ENCODE data around the gene SMURF2.
A peak's percentile ranks its signal among the peaks of the same experiment; 100 is the strongest.

The SMURF2 gene

DNA sequence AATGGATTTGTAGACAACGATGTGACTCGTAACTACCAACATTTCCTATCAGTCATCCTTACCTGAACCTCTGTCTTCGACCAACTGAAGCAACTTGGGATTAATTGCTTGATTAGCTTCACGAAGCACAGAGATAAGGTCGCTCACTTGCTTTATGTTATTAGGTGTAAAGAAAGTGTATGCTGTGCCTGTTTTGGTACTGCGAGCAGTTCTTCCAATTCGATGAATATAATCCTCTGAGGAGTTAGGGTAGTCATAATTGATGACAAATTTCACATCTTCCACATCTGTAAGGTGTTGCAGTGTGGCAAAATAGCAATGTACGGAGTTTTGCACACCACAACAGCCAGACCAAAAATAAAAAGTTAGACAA, 161.6 kb downstream of the SMURF2 start:
- DNase-seq: no peak

DNA sequence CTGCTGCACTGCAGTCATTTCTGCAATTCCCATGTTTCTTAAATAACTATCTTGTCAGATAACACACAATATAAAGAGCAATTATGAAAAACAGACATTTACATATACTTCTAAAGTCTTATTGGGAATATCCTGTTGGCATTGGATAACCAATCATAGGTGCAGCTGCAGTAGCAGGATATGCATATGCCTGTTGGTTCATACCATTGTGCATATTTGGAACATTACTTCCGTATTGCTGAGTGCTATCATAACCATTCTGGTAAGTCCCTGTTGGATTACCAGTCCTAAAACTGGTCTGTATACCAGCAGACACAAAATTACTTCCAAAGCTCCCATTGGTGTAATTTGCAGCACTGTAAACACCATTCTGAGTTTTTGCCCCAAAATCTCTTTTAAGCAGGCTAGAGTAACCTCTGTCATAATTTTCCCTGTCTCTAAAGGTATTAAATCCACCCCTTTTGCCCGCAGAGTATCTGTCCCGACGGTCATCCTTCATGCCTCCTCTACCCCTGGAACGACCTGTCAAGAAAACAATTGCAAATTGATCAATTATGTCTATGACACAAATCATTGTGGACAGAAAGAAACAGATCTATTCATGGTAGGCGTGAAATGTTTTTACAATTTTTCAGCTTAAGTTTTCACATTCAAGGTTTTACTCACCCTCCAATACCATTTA, 162.2 kb downstream of the SMURF2 start:
- DNase-seq: no peak

DNA sequence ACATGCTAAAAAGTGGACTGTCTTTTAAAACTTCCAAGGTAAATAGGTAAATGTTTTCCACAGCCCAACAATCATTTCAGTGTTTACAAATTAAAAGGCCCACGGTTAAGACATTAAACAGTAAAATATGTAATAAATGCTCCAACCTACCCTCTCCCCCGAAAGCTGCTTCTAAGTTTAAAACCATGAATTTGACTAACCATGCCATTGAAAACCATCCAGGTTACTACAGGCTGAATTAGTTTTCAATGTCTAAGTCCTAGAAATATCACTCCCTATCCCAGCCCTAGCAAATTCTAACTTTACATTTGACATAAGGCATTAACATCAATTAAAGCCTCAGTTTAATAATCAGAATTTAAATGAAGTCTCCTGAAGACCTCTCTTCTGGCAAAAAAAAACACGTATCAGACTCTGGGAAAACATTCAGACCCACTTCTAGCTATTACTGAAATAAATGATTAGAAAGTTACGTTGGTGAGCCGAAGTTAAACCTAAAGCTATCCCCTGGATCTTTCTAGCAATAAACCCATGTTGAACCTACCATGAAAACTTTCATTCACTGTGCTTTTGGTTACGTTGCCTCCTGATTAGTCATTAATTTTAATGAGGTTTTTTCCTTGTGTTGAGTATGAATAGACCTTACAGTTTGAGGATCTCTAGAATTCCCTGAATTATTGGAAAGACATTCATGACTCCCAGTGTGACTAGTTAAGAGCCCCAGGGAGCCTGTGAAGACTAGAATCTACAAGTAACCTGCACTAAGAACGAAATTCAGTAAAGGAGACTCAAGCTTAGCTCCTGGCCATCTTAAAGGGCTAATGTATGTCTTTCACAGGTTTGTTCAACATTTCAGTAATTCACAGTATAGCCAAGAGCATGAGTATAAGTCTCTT, 163.6 kb downstream of the SMURF2 start:
- DNase-seq: no peak

DNA sequence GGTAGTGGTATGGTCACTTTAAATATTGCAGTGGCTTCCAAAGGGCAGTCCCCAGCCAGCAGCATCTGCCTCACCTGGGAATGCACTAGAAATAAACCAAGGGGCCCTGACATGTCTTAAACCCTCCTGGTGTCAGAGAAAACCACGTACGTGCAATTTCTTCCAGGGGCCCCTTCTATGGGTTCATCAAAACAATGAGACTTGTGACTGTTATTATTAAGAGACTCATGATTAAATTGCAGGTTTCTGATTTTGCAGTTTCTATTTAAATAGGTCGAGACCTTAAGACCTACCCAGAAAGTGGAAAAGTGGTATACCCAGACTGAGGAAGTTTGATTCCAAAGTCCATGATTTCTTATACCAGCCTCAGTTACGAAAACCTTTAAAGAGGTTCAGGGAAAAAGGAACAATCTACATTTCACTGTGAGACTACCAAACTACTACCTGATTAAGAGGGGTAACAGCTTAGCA, 164.5 kb downstream of the SMURF2 start:
- DNase-seq: no peak

DNA sequence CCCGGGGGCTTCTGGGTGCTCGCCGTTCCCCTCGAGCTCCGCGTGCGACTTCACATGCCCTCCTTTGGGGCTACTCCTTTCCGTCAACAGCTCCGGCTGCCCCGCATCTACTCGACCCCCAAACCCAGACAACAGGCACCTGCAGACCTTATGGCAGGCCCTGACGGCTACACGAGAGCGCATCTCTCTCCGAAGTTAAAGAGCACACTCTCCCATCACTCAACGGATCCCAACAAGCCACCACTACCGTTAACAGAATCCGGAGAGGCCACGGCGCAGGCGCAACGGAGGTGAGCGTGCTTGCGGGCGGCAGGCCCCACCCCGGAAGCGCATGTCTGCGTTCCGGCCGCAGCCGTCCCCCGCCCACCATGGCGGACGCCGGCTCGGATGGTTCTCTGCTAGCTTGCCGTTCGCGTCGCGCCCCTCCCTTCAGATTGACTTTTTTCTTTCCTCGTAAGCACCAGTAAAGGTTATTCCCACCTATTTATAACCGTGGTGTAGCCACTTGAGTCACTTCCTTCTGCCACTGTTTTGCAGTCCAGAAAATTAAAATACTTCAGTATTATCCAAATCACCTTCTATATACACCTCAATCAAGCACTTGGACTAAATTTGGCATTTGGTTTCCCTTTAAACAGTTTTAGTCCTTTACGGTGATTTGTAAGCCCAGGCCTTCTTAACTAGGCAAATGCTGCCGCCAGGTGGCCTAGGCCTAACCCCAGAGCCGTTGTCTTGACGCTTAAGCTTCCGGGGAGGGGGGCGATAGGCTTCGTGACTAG, 165.1 kb downstream of the SMURF2 start, which contains the start of gene POLG2:
POLG2 (minus strand) TSS at position 269 of the 779 bp plus-strand sequence; CDS start at position 183, 86 bp downstream.
- DNase-seq: peak; percentile 94

GRCh38 chr17:64496348-64496785, 165.7 kb downstream of the SMURF2 start:
- no peak for DNase-seq
